ENCODE results near the gene ANKS4B.

ANKS4B gene

GRCh38 chr16:21276090-21276489 is 42.6 kb downstream of the ANKS4B start:
- no peak for DNase-seq (ENCODE audit: extremely low read depth, low read depth)
- no peak overlapping the region for H3K4me3 ChIP-seq (replicated peaks; ENCODE audit: low read depth, low read length)
- TF ChIP-seq CTCF (IDR thresholded peaks at IDR 0.05; ENCODE audit: low read depth, low read length, missing control alignments), result no peak

GRCh38 chr16:21277045-21277926 is 43.8 kb downstream of the ANKS4B start:
- DNase-seq (ENCODE audit: extremely low read depth, low read depth), result no peak
- H3K4me3 ChIP-seq (replicated peaks; ENCODE audit: low read depth, low read length), result peak overlapping the region; percentile 23; the same call in 1 of the 2 replicates
- no peak for TF ChIP-seq CTCF (IDR thresholded peaks at IDR 0.05; ENCODE audit: low read depth, low read length, missing control alignments)

GRCh38 chr16:21277927-21278706 is 44.6 kb downstream of the ANKS4B start, which contains the start of gene CRYM:
TSS of gene CRYM (minus strand) at chr16:21278290. CDS start at chr16:21278251, 39 bp downstream.
- no peak for DNase-seq (ENCODE audit: extremely low read depth, low read depth)
- TF ChIP-seq CTCF (IDR thresholded peaks at IDR 0.05; ENCODE audit: low read depth, low read length, missing control alignments), result peak; percentile 82
- peak within 1 kb of the TSS; percentile 23 for H3K4me3 ChIP-seq (replicated peaks; ENCODE audit: low read depth, low read length)

- no peak for DNase-seq (ENCODE audit: extremely low read depth, low read depth)
- no peak overlapping the region for H3K4me3 ChIP-seq (replicated peaks; ENCODE audit: low read depth, low read length)
- TF ChIP-seq CTCF (IDR thresholded peaks at IDR 0.05; ENCODE audit: low read depth, low read length, missing control alignments), result no peak
Observed at GRCh38 chr16:21279501-21279900, 46.0 kb downstream of the ANKS4B start.

- TF ChIP-seq CTCF (IDR thresholded peaks at IDR 0.05; ENCODE audit: low read depth, low read length, missing control alignments), result no peak
- DNase-seq (ENCODE audit: extremely low read depth, low read depth), result no peak
Observed at GRCh38 chr16:21281698-21282389, 48.3 kb downstream of the ANKS4B start.

GRCh38 chr16:21283521-21284289 is 50.2 kb downstream of the ANKS4B start:
- DNase-seq (ENCODE audit: extremely low read depth, low read depth), result no peak
- H3K4me3 ChIP-seq (replicated peaks; ENCODE audit: low read depth, low read length), result peak overlapping the region; percentile 29
- peak; percentile 54 for TF ChIP-seq CTCF (IDR thresholded peaks at IDR 0.05; ENCODE audit: low read depth, low read length, missing control alignments)

More at GRCh38 chr16:21281698-21282389, 48.3 kb downstream of the ANKS4B start:
- H3K4me3 ChIP-seq (replicated peaks; ENCODE audit: low read depth, low read length), result no peak overlapping the region

Data from HFF-Myc (cell line).